MCF 10A (cell line): Measurements from ENCODE around the gene TIGD1. TPM values are rescaled to one million over a fixed set of nuclear protein-coding genes. Genes with fewer than 3 reads are reported as not detected.

Experiments used
- BruUV-seq: library from RNA; stranded (reverse); fragments of 400-500 nt; replicated peaks from 2 replicates; lab custom pipeline; 2021; lab: Mats Ljungman, UMichigan
- CTCF ChIA-PET: fragments of 300-600 bp; sonication (Branson Sonifier 250); formaldehyde crosslinking; extraction: SDS; loops from one replicate; lab custom pipeline; 2021; ENCODE audit warnings: antibody characterized with exemption, inconsistent platforms; lab: Yijun Ruan, JAX
- POLR2A ChIA-PET: fragments of 300-600, 350-650 bp; sonication (Branson Sonifier 250); formaldehyde crosslinking; extraction: SDS; loops from one replicate; lab custom pipeline; 2020; ENCODE audit warnings: antibody characterized with exemption, inconsistent platforms; lab: Yijun Ruan, JAX
- DNase-seq: peaks from one replicate; pipeline ENCODE4 v3.0.0-alpha.2; 2018; ENCODE audit not compliant: unreplicated experiment
- H3K27ac Mint-ChIP-seq: one replicate; pipeline ENCODE4 v1.8.0; 2022; ENCODE audit warnings: mild to moderate bottlenecking, low read depth, mixed read lengths; ENCODE audit not compliant: unreplicated experiment
- H3K27me3 Mint-ChIP-seq: one replicate; pipeline ENCODE4 v1.8.0; 2022; ENCODE audit warnings: mixed read lengths; ENCODE audit not compliant: insufficient read depth, unreplicated experiment
- H3K36me3 Mint-ChIP-seq: one replicate; pipeline ENCODE4 v1.8.0; 2022; ENCODE audit warnings: mild to moderate bottlenecking, moderate library complexity, mixed read lengths; ENCODE audit not compliant: insufficient read depth, unreplicated experiment
- H3K4me1 Mint-ChIP-seq: one replicate; pipeline ENCODE4 v1.8.0; 2022; ENCODE audit warnings: mixed read lengths; ENCODE audit not compliant: insufficient read depth, unreplicated experiment
- H3K4me3 Mint-ChIP-seq: one replicate; pipeline ENCODE4 v1.8.0; 2022; ENCODE audit warnings: mild to moderate bottlenecking, moderate library complexity, mixed read lengths; ENCODE audit not compliant: unreplicated experiment
- H3K9me3 Mint-ChIP-seq: one replicate; pipeline ENCODE4 v1.8.0; 2022; ENCODE audit warnings: mixed read lengths; ENCODE audit not compliant: unreplicated experiment
- intact Hi-C: fragments of 100-400 bp; cut with micrococcal nuclease; formaldehyde crosslinking; loops from 2 replicates; pipeline ENCODE4 v1.14.1; 2022
- total RNA-seq: library from RNA; stranded (reverse); gene quantifications from 2 replicates; pipeline ENCODE4 v1.2.3, GENCODE V29; 2022
- TF ChIP-seq, protein P1 (sequence below): fragments of 200-600 bp; IDR thresholded peaks from one replicate; pipeline ENCODE4 v1.8.0; 2022; ENCODE audit warnings: antibody characterized with exemption, mild to moderate bottlenecking; ENCODE audit not compliant: unreplicated experiment

TIGD1 gene
- total RNA-seq, 1 experiment from 2014 or later = 5.2 TPM

DNA sequence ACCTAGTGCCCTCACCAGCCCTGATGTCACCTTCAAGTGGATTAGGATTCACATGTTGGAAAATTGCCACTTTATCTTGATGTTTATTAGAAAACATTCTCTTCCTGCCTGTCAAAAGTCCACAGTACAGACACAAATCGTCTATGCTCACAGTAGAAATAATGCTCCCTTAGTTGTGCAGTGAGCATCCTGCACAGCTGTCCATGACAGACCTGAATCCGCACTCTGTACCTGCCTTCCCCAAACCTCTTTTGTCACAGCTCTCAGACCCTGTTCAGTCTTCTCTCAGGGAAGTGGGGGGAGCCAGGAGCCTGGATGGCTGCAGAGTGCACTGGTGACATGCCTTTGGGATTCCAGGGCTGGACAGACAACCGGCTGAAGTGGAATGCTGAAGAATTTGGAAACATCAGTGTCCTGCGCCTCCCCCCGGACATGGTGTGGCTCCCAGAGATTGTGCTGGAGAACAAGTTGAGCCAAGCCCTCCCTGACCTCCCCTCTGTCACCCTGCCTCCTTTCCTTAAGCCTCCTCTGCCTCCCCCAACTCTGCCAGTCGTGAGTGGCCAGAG is 22.4 kb downstream of the TIGD1 start:
- DNase-seq = no peak
- H3K9me3 Mint-ChIP-seq = no peaks in the 10 kb centered on the region
- H3K36me3 Mint-ChIP-seq = no peaks in the 10 kb centered on the region
- TF ChIP-seq, protein P1, sequence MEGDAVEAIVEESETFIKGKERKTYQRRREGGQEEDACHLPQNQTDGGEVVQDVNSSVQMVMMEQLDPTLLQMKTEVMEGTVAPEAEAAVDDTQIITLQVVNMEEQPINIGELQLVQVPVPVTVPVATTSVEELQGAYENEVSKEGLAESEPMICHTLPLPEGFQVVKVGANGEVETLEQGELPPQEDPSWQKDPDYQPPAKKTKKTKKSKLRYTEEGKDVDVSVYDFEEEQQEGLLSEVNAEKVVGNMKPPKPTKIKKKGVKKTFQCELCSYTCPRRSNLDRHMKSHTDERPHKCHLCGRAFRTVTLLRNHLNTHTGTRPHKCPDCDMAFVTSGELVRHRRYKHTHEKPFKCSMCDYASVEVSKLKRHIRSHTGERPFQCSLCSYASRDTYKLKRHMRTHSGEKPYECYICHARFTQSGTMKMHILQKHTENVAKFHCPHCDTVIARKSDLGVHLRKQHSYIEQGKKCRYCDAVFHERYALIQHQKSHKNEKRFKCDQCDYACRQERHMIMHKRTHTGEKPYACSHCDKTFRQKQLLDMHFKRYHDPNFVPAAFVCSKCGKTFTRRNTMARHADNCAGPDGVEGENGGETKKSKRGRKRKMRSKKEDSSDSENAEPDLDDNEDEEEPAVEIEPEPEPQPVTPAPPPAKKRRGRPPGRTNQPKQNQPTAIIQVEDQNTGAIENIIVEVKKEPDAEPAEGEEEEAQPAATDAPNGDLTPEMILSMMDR = no peak
- ChIA-PET POLR2A (no interaction called here), CTCF (no interaction called here)
- no TSS peak for BruUV-seq
- peaks cover 7% of the 10 kb centered on the region for H3K27me3 Mint-ChIP-seq
- intact Hi-C loops = no loop called here
- no peak overlapping the region for H3K4me3 Mint-ChIP-seq
- H3K4me1 Mint-ChIP-seq = peaks cover 5% of the 10 kb centered on the region
- no peak overlapping the region for H3K27ac Mint-ChIP-seq

DNA sequence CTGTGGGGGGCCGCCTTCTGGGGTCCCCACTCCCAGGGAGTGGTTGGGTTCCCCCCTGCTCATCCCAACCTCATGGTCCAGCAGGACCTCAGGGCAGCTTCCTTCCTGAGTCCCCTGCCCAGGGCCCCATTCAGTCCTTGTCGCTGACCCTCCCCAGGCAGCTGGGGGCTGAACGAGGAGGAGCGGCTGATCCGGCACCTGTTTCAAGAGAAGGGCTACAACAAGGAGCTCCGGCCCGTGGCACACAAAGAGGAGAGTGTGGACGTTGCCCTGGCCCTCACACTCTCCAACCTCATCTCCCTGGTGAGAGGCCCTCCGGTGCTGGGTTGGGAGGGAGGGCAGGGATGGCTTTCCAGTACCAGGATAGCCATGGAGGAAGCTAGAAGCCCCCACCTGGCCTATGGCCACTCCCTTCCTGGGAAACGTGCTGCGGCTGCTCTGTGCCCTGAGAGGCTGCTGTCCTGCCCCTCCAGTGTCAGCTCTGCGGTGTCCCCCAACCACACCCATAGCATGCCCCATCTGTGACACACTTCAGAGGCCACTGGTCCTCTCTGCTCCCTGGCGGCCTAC is 23.9 kb downstream of the TIGD1 start:
- no TSS peak for BruUV-seq
- intact Hi-C loops = no loop called here
- POLR2A ChIA-PET = no interaction called here
- TF ChIP-seq, protein P1 = no peak
- Mint-ChIP-seq H3K27me3 (peaks cover 11% of the 10 kb centered on the region), H3K4me3 (no peak overlapping the region), H3K36me3 (no peaks in the 10 kb centered on the region), H3K4me1 (peaks cover 5% of the 10 kb centered on the region), H3K27ac (no peak overlapping the region), H3K9me3 (no peaks in the 10 kb centered on the region)
- no peak for DNase-seq
- CTCF ChIA-PET = interaction anchor here (0.6 kb wide), 1 partner anchor 202 kb away, joined by 3 read pairs; no protein-coding TSS in a partner anchor

DNA sequence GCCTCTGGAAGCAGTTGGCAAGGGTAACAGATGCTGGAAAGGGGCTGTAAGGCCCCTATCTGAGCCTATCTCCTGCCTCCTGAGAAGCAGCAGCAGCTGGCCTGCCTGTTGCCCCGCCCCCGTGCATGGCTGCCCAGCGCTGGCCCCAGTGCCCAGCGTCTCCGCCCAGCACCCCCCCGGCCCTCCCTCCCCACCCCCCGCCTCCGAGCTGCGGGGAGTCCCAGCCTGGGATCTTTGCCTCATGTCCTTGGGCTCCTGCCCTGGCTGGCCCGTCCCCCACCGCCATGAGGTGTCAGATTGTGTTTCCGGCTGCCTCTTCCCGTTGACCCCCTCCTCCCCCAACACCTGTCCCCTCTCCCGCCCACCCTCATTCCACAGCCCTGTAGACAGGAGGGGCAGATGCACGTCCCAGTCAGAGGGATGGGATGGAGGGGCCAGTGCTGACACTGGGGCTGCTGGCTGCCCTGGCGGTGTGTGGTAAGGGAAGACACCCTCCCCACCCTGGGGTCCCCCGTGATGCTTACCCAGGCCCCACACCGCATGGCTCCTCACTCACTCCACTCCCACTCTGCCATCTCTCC is 24.5 kb downstream of the TIGD1 start, which contains the start of gene CHRND:
Gene CHRND, plus strand, starts transcription at position 370 of the 581 bp plus-strand sequence. Its CDS starts 56 bp downstream, at position 426.
- CTCF ChIA-PET = no interaction called here
- Mint-ChIP-seq H3K4me3 (no peak within 1 kb of the TSS), H3K9me3 (no peaks in the 10 kb centered on the region), H3K27me3 (peaks cover 11% of the 10 kb centered on the region), H3K36me3 (no peaks in the 10 kb centered on the region), H3K4me1 (peaks cover 5% of the 10 kb centered on the region), H3K27ac (no peak within 1 kb of the TSS)
- POLR2A ChIA-PET = no interaction called here
- TF ChIP-seq, protein P1 = no peak
- DNase-seq = no peak
- BruUV-seq = no TSS peak
- intact Hi-C loops = no loop called here

GRCh38 chr2:232525199-232525598 is 25.2 kb downstream of the TIGD1 start:
- CTCF ChIA-PET = no interaction called here
- Mint-ChIP-seq H3K4me3 (no peak overlapping the region), H3K27ac (no peak overlapping the region)

More at GRCh38 chr2:232525199-232525598, 25.2 kb downstream of the TIGD1 start:
- POLR2A ChIA-PET = no interaction called here
- Mint-ChIP-seq H3K36me3 (no peaks in the 10 kb centered on the region), H3K4me1 (peaks cover 5% of the 10 kb centered on the region), H3K27me3 (peaks cover 11% of the 10 kb centered on the region), H3K9me3 (no peaks in the 10 kb centered on the region)
- TF ChIP-seq, protein P1 = no peak
- DNase-seq = no peak
- intact Hi-C loops = no loop called here
- no TSS peak for BruUV-seq
